GM10266 (cell line): Measurements from ENCODE around the gene GDF15.
"Not testable (repeated sequence)": the region's sequence is repeated elsewhere in the genome, so short reads cannot be mapped to it uniquely, and the experiment has no call there.

Experiments
- DNase-seq: peaks from one replicate; pipeline ENCODE4 v3.0.0; 2012; ENCODE audit errors: extremely low spot score
- CTCF ChIP-seq: IDR thresholded peaks from 2 replicates; pipeline ENCODE4 v1.5.1; 2012; ENCODE audit warnings: mild to moderate bottlenecking, low read depth; ENCODE audit not compliant: control insufficient read depth, insufficient read depth; ENCODE audit errors: missing control alignments

GDF15 gene

GRCh38 chr19:18353378-18354005, 32.5 kb upstream of the GDF15 start:
- DNase-seq: no peak
- TF ChIP-seq CTCF: no peak

GRCh38 chr19:18354743-18355142, 31.2 kb upstream of the GDF15 start:
- DNase-seq: not testable (repeated sequence)

GRCh38 chr19:18357041-18357440, 28.9 kb upstream of the GDF15 start:
- TF ChIP-seq CTCF: no peak

GRCh38 chr19:18361646-18362045, 24.3 kb upstream of the GDF15 start:
- TF ChIP-seq CTCF: no peak

More at GRCh38 chr19:18357041-18357440, 28.9 kb upstream of the GDF15 start:
- no peak for DNase-seq

GRCh38 chr19:18362934-18363542, 22.9 kb upstream of the GDF15 start:
- TF ChIP-seq CTCF: no peak
- no peak for DNase-seq

More at GRCh38 chr19:18361646-18362045, 24.3 kb upstream of the GDF15 start:
- no peak for DNase-seq

- TF ChIP-seq CTCF: no peak
- no peak for DNase-seq
These were observed 22.2 kb upstream of the GDF15 start for GRCh38 chr19:18363787-18364186.

- not testable (repeated sequence) for DNase-seq
These were observed 21.6 kb upstream of the GDF15 start for GRCh38 chr19:18364277-18364825.

GRCh38 chr19:18364826-18365528, 21.0 kb upstream of the GDF15 start:
- DNase-seq: no peak
- TF ChIP-seq CTCF: no peak
